RPMI7951 (cell line): ENCODE data around the gene SPA17. TPM values are rescaled to one million over a fixed set of nuclear protein-coding genes. Genes with fewer than 3 reads are reported as not detected.

Experiments
- DNase-seq: peaks from one replicate; pipeline ENCODE4 v3.0.0-alpha.2; 2012; ENCODE audit warnings: low read depth
- total RNA-seq: library from RNA; depleted of rRNA; stranded (reverse); fragments of >200 nt; shearing (Covaris generic); gene quantifications from 2 replicates; pipeline ENCODE4 v1.2.3, GENCODE V29; 2014

The SPA17 gene
- total RNA-seq, 1 experiment from 2014 or later, result 27.3 TPM

DNA sequence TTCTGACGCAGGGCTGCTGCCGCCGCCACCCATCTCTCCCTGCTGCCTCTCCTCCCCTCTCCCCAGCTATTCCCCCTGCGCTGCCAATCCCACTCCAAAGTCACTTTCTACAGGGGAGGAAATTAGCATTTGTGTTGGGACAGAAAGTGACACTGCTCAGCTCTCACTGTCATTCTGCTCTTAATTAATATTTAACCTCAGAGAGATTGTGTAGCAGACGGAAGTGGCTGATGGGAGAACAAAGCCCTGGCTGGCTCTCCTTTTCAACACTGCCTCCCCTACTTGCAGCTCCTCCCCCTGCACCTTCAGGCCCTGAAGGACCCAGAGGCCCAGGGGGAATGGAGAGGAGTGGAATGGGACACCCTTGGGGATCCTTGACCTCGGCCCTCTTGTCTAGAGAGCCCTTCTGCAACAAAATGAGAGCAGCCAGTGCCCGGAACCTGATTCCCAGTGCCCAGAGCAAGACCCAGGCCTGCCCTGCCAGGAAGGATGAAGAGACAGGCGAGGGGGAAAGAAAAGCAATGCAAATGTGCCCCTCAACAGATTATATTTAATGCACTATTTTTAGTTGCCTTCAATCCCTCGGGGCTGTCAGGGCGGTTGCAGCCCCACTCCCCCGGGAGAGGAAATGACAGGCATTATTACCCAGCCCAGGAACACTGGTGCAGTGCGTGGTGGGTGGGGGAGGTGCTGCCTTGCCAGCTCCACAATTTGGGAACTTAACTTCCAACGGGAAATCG, 51.4 kb downstream of the SPA17 start:
- peak; percentile 7 for DNase-seq

DNA sequence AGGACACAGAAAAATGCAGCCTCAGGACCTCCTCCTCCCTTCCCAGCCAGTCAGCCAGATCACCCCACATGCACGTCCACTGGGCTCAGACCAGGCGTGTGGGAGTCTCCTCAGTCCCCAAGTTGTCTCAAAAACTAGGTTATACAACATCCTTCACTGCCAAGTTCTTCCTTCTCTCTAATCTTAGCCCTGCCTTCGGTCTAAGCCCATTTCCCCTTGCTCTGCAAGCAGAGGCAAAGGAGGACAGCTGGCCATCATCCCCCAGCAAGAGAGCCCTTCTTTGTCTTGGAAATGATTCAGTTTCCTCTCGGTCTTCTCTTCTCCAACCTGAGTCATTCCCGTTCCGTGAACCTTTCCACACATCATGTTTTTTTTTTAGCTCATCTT, 52.0 kb downstream of the SPA17 start:
- peak; percentile 55 for DNase-seq

DNA sequence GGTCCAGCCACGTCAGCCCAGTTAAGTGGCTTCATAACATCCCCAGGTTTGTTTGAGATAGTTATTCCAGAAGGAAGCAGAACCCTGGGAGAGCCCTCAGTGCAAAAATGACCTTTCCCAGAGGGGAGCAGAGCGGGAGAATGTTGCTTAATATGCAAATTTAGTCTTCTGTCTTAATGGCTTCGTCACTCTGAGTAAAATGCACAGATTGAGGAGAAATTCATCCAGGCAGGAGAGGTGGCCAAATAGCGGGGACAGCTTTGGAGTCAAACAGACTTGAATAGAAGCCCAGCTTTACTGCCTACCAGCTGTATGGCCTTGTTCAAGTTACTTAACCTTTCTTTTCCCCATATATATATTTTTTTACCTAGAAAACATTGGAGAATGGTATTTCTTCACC, 53.8 kb downstream of the SPA17 start:
- no peak for DNase-seq

DNA sequence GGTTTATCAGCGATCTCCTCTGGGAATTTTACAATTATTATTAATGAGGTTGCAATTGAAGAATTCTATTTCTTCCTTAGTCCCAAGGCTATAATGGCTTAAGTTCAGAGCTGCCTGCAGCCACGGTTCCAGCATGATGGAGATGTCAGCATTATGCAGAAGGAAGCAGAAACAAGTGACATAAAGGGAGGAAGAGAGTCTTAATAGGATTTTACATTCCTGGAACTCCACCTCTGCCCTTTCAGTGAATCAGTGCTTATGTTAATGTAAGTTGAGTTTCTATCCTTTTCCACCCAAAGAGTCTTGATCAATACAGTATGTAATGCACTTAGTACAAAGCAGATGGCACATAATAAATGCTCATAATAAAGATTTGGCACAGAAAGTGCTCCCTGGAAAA, 54.4 kb downstream of the SPA17 start:
- DNase-seq, result no peak

DNA sequence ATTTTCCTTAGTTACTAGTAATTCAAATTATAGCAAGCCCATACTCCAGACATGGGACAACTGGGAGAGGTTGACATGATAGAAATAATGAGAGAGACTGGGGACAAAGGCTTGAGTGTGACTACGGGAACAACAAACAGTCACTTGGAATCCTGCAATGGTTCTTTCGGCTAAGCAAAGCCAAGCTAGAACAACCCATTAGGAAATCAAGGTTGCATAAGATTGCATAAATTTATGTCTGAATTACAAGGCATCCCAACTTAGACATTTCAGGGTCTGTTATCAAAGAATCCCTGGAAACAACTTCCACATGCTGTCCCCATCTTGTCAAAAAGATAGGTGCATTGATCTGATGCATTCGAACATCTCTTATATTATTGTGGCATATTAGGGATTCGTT, 55.9 kb downstream of the SPA17 start:
- no peak for DNase-seq

DNA sequence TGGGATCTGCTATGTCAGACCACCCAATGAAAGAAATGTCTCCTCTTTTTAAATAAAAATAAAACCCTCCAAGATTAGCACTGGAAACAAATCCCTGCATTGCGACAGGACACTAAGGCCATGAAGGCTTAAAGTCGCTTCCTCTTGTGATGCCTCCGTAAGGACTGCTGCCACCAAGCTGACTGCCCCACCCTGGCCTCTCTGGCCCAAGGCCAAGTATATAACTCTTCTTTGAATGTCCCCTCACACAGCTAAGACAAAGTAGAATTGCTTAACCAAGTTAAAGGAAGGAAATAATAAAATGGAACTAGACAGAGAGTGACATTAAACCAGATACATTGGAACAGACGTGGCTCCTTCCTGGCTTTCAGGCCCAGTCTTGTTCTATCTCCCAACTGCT, 58.5 kb downstream of the SPA17 start:
- no peak for DNase-seq

DNA sequence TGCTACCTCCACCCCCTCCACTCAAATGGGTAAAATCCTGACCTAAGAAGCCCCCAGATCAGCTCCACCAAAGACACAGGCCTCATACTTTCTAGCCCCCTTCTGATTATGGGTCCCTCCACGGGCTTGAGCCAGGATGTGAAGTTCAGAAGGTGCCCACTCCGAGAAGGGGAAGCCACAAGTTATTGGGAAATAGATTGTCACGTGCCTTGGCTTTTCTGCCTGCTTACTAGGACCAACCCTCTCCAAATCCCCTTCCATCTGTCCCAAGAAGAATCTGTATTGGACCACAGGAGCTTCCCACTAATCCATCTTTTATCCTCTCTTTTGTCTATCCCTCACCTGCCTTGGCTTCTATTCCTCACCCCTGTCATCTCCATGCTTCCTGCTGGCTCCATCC, 63.0 kb downstream of the SPA17 start:
- DNase-seq, result no peak

DNA sequence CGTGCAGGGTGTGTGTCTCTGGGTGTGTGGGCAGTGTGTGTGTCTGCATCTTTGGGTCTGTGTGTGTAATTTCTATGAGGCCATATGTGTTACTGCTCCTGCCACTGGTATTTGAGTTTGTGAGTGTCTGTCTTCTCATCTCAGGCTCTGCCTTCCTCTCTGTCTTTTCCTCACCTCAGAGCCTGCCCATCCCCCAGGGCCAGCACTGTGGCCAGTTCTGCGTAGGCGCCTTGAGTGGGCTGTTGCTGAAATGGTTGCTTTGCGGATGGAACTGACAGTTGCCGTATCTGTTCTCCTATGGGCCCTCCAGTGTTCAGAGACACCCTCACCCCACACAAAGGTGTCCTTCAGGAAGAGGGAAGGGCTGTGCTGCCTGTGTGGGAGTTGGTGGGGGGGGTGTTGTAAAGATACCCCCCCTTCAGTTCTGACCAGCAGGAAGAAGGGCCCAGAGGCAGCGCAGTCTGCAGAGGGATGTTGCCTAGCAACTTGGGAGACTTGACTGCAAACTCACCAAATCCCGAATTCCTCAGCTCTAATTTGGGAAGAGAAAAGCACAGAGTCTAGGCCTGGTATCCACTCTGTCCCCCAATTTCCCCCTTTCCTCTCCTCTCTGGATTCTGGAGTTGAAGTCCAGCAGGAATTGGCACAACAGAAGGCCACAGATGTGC, 64.1 kb downstream of the SPA17 start:
- DNase-seq, result no peak

DNA sequence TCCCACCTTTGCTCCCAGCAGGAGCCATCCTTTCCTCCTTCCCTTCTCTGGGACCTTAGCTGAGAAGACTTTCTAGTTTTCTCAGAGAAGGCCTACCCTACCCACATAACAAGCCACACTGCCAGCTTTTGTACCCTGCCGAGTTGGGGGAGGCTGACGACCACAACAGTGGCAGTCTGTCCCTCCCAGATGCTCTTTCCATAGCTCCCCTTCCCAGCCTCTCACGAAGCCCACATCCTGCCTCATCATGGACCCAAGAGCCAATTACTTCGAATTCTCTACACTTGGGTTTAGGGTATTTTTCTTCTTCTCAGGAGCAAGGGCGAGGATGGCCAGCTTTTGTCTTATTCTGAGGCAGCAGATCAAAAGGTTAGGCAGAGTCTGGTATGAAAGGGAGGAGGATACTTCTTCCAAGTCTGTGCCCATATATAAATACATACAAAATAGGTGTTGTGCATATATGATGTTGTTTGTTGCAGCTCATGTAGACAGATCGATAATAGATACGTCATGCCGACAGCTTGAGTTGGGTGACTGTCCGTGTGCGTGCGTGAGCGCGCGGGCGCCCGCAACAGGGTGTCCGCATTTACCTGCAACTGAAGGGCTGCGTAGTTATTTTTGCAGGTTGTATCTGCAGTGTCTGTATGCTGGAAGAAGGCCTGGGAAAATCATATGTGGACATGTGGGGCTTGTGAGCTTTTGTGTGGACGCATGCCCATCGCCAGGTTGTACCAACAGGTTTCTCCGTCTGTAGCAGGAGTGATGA, 65.2 kb downstream of the SPA17 start:
- DNase-seq, result no peak

DNA sequence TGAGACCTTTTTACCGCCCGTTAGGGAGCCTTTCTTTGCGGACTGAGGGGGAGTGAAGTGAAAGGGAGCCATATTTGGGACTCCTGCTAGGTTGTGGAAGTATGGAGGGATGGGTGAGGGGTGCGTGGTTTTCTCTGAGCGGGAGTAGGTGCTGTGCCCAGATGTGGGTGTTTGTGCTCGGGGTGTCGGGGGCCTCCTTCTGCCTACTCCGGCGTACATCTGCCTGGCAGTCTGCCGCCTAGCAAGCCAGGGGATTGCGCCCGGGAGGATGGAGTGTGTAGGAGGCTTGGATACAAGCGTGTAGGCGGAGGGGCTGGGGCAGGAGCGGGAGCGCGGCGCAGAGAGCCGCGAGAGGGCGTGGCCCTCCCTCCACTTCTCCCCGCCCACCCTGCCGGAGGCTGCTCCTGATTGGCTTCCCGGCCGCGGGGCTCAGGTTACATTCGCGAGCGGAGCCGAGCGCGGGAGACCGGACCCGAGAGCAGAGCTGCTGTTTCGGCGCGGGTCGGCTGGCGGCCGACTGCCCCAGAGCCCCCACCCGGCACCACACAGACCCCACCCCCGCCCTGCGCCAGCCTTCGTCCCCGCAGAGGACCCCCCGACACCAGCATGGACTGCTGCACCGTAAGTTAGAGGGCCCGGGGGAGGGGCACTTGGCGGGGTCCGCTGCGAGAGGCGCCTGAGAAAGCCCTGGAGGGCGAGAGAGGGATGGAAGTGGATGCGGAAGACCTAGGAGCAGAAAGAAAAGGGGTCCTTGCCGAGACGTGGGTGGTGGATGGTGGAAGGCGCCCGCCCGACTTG, 66.0 kb downstream of the SPA17 start, which contains the start of gene NRGN:
NRGN (plus strand) TSS at position 464 of the 798 bp plus-strand sequence; CDS start at position 607, 143 bp downstream.
- peak; percentile 87 for DNase-seq

DNA sequence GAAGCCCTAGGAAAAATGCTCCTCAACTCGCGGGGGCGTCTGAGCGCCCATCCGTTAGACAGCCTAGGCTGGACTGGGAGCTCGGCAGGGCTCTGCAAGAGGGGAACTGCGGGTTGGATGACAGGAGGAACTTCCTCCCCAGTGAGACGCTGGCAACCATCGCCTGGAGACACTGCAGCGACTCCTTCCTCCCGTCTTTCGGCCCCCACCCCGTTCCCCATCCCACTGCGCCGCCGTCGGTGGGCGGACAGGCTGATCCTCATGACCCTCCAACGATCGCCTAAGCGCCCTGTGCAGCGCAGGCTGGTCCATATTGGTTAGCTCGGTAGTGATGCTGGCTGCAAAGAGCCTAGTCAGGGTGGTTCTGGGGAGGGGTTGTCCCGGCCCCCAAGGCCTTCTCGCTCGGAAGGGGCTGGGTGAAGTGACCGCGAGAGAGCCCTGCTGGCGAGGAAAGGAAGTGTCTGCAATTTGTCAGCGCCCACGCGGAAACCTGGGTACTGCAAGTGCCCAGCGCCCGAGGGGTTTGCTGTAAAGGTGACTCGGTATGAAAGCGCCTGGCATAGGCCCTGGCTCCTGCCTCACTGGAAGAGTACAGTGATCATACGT, 66.7 kb downstream of the SPA17 start:
- DNase-seq, result peak; percentile 37

DNA sequence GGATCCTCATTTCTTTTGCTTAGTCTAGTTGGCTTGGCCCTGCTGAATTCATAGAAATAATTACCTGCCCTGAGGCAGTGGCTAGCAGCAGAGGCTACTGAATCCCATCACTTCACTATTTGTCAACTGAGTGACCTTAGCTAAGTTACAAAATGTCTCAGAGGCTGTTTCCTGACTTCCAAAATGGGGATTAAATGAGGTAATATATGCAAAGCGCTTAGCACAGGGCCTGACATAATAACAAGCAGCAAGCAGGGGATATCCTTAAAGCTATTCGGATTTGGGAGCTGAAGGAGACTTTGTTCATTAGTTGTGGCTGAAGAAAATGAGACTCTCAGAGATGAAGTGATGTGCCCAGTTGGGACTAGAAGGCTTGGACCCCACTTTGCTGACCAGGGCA, 68.9 kb downstream of the SPA17 start:
- DNase-seq, result no peak

DNA sequence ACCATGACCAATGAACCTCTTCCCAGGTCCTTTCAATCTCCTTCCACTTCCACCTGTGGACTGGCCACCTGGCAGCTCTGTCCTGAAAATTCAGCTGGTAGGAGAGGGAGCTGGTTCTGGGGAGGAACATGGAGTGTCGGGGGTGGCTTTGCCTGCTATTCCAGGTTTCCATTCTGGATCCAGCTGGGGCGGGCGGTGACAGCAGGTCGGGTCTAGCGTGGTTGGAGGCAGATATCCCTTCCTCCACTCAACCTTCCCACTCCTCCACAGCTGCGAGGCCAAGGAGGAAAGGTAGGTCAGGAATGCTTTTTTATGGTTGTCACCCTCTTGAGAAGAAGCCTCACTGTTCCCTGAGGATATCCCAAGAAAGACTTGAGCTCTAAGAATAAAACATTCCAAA, 69.3 kb downstream of the SPA17 start:
- DNase-seq, result no peak

DNA sequence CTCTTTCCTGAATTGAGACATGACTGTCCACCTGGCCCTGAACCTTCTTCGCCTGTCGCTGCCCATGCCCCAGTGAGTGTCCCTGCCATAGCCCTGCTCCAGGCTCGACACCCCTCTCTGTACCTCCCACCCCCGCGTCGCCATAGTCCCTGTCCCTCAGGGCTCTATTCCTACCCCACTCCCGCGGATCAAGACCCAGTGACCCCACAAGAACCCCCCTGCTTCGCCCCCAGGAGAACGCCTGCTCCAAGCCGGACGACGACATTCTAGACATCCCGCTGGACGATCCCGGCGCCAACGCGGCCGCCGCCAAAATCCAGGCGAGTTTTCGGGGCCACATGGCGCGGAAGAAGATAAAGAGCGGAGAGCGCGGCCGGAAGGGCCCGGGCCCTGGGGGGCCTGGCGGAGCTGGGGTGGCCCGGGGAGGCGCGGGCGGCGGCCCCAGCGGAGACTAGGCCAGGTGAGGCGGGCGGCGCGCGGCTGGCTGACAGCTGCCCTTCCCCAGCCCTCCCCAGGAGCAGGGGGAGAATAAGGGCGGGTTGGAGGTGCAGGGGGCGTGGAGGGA, 71.6 kb downstream of the SPA17 start:
- no peak for DNase-seq

DNA sequence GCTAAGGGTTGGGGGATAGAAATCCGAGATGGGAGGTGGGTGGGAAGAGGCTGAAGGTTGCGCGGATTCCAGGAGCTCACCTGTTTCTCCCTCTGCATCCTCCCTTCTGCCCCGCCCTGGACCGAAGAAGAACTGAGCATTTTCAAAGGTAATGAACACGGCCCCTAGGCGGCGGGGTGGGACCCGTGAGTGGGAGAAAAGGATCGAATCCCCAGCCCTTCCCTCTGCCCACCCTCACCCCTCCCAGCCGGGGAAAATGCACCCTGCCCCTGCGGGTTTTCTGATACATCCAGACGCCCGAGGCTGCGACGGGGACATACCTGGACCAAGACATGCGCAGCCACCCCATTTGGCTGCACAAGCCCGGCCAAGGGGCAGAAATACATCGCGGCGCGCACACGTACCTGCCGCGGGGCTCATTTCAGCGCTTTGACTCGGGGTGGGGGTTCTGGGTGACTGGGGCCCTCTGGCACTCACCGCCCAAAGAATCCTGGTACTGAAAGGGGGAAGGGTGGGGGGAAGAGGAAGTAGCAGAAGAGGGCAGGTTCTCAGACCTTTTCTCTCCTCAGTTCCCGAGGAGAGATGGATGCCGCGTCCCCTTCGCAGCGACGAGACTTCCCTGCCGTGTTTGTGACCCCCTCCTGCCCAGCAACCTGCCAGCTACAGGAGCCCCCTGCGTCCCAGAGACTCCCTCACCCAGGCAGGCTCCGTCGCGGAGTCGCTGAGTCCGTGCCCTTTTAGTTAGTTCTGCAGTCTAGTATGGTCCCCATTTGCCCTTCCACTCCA, 72.3 kb downstream of the SPA17 start:
- DNase-seq, result no peak

DNA sequence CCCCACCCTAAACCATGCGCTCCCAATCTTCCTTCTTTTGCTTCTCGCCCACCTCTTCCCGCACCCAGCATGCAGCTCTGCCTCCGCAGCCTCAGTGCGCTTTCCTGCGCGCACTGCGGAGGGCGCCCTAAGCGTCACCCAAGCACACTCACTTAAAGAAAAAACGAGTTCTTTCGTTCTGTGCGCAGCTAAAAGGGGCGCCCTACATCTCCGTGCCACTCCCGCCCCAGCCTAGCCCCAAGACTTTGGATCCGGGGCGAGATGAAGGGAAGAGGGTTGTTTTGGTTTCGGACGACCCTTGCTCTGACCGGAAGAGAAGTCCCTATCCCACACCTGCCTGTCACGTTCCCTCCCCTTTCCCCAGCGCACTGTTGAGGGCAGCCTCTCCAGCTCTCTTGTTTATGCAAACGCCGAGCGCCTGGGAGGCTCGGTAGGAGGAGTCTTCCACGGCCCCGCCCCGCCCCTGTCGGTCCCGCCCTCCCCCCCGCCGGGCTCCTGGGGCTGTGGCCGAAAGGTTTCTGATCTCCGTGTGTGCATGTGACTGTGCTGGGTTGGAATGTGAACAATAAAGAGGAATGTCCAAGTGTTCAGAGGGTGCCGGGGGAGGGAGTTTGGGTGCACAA, 73.0 kb downstream of the SPA17 start:
- DNase-seq, result peak; percentile 72
